Osteocyte (in vitro differentiated cells): ENCODE data around the gene SGMS1. TPM values are rescaled to one million over a fixed set of nuclear protein-coding genes. Genes with fewer than 3 reads are reported as not detected.

ENCODE experiments used
- DNase-seq: peaks from one replicate; pipeline ENCODE4 v3.0.0; 2021; ENCODE audit warnings: mixed read lengths; ENCODE audit not compliant: unreplicated experiment; ENCODE audit errors: extremely low spot score
- H3K27ac Mint-ChIP-seq: one replicate; pipeline ENCODE4 v1.8.0; 2021; ENCODE audit warnings: mild to moderate bottlenecking, mixed read lengths; ENCODE audit not compliant: unreplicated experiment
- H3K27me3 Mint-ChIP-seq: one replicate; pipeline ENCODE4 v1.8.0; 2021; ENCODE audit warnings: mixed read lengths; ENCODE audit not compliant: unreplicated experiment
- H3K36me3 Mint-ChIP-seq: one replicate; pipeline ENCODE4 v1.8.0; 2021; ENCODE audit warnings: mixed read lengths; ENCODE audit not compliant: unreplicated experiment
- H3K4me1 Mint-ChIP-seq: one replicate; pipeline ENCODE4 v1.8.0; 2021; ENCODE audit warnings: mixed read lengths; ENCODE audit not compliant: unreplicated experiment
- H3K4me3 Mint-ChIP-seq: one replicate; pipeline ENCODE4 v1.8.0; 2021; ENCODE audit warnings: mild to moderate bottlenecking, moderate library complexity, mixed read lengths; ENCODE audit not compliant: unreplicated experiment
- H3K9me3 Mint-ChIP-seq: one replicate; pipeline ENCODE4 v1.8.0; 2021; ENCODE audit warnings: mixed read lengths; ENCODE audit not compliant: unreplicated experiment
- CTCF ChIP-seq: fragments of 200-600 bp; sonication (generic); IDR thresholded peaks from 2 replicates; pipeline ENCODE4 v1.5.0; 2021; ENCODE audit warnings: antibody characterized with exemption, mild to moderate bottlenecking, moderate library complexity
- total RNA-seq: library from RNA; stranded (reverse); gene quantifications from 2 replicates; pipeline ENCODE4 v1.2.1, GENCODE V29; 2021

The SGMS1 gene
- total RNA-seq, 1 donor from 2014 or later = 21.0 TPM

- H3K27me3 Mint-ChIP-seq = no peaks in the 10 kb centered on the region
- no peak overlapping the region for H3K27ac Mint-ChIP-seq
- no peak overlapping the region for H3K4me3 Mint-ChIP-seq
- no peak for DNase-seq
- peaks cover under 1% of the 10 kb centered on the region for H3K9me3 Mint-ChIP-seq
- TF ChIP-seq CTCF = no peak
- H3K36me3 Mint-ChIP-seq = no peaks in the 10 kb centered on the region
- peaks cover 10% of the 10 kb centered on the region for H3K4me1 Mint-ChIP-seq
Observed at GRCh38 chr10:50318129-50318528, 305.6 kb downstream of the SGMS1 start.

- peaks cover 16% of the 10 kb centered on the region for H3K4me1 Mint-ChIP-seq
- H3K27ac Mint-ChIP-seq = no peak overlapping the region
- H3K4me3 Mint-ChIP-seq = no peak overlapping the region
- H3K36me3 Mint-ChIP-seq = peaks cover 3% of the 10 kb centered on the region
- H3K27me3 Mint-ChIP-seq = no peaks in the 10 kb centered on the region
- no peak for DNase-seq
- H3K9me3 Mint-ChIP-seq = peaks cover 13% of the 10 kb centered on the region
- TF ChIP-seq CTCF = no peak
Observed at GRCh38 chr10:50316695-50317648, 306.8 kb downstream of the SGMS1 start.

- Mint-ChIP-seq H3K4me1 (peaks cover 16% of the 10 kb centered on the region), H3K27me3 (no peaks in the 10 kb centered on the region), H3K4me3 (no peak overlapping the region), H3K27ac (no peak overlapping the region), H3K36me3 (peaks cover 6% of the 10 kb centered on the region), H3K9me3 (peaks cover 15% of the 10 kb centered on the region)
- TF ChIP-seq CTCF = no peak
- no peak for DNase-seq
Observed at GRCh38 chr10:50316174-50316573, 307.6 kb downstream of the SGMS1 start.

GRCh38 chr10:50315424-50315823 is 308.3 kb downstream of the SGMS1 start:
- Mint-ChIP-seq H3K4me3 (no peak overlapping the region), H3K4me1 (peaks cover 16% of the 10 kb centered on the region), H3K36me3 (peaks cover 11% of the 10 kb centered on the region), H3K27me3 (no peaks in the 10 kb centered on the region), H3K27ac (no peak overlapping the region), H3K9me3 (peaks cover 18% of the 10 kb centered on the region)
- TF ChIP-seq CTCF = no peak
- DNase-seq = no peak
